H1 (cell line): Measurements from ENCODE around the gene IRF2BP2. TPM values are rescaled to one million over a fixed set of nuclear protein-coding genes. Genes with fewer than 3 reads are reported as not detected.

ENCODE experiments used
- CHD7 ChIP-seq: fragments of 300-600 bp; sonication (generic); IDR thresholded peaks from 2 replicates; pipeline ENCODE4 v1.7.1; 2012; ENCODE audit warnings: low read length, moderate library complexity, mild to moderate bottlenecking, inconsistent platforms; ENCODE audit not compliant: insufficient replicate concordance
- E2F6 ChIP-seq: IDR thresholded peaks from 2 replicates; pipeline ENCODE4 v1.6.1; 2012; ENCODE audit warnings: inconsistent platforms
- MAFK ChIP-seq: IDR thresholded peaks from 2 replicates; pipeline ENCODE4 v1.6.1; 2012; ENCODE audit warnings: low read depth, mild to moderate bottlenecking, improper control_type of control experiment, low read length
- PHF8 ChIP-seq: fragments of 200-600 bp; sonication (generic); conservative IDR thresholded peaks from 2 replicates; pipeline ENCODE4 v1.7.1; 2012; ENCODE audit warnings: low read depth, mild to moderate bottlenecking, inconsistent platforms, low read length, moderate library complexity
- SAP30 ChIP-seq: fragments of 300-600 bp; sonication (generic); IDR thresholded peaks from 2 replicates; pipeline ENCODE4 v1.7.1; 2012; ENCODE audit warnings: low read length, moderate library complexity, mild to moderate bottlenecking, inconsistent platforms; ENCODE audit not compliant: insufficient read depth, insufficient replicate concordance
- SP2 ChIP-seq: IDR thresholded peaks from 2 replicates; pipeline ENCODE4 v1.6.1; 2012; ENCODE audit warnings: mild to moderate bottlenecking, low read length, inconsistent platforms
- USF2 ChIP-seq: IDR thresholded peaks from 2 replicates; pipeline ENCODE4 v1.6.1; 2011; ENCODE audit warnings: low read length, improper control_type of control experiment
- polyA plus RNA-seq, 7 experiments: library from polyadenylated mRNA; depleted of rRNA in 3 of 7; stranded (reverse) in 5 of 7; unstranded in 2 of 7; fragments of >200 nt in 5 of 7; fragments of 200-250 nt in 2 of 7; gene quantifications; 1 replicate in 5 of 7; 2 replicates in 1 of 7; 4 replicates in 1 of 7; pipeline versions ENCODE4 v1.2.1 to v1.2.3, GENCODE V29; 2011 to 2013; ENCODE audit warnings: missing spikeins in 2 of 7, mixed read lengths in 2 of 7
- total RNA-seq: library from RNA; stranded (reverse); fragmentation: NEBNext Ultra II Directional; extraction: Animal tissue kit (Norgen Biotek cat#: 25700); gene quantifications from 2 replicates; pipeline ENCODE4 v1.2.1, GENCODE V29; 2021

IRF2BP2 gene
- total and polyA plus RNA-seq, 2 of the 8 experiments (the other 6 are each of a cell fraction or from before 2014, with no cell fraction given): 24.9 to 67.5 TPM

GRCh38 chr1:234608025-234608910 is 1.7 kb downstream of the IRF2BP2 start (continued):
- no peak for TF ChIP-seq USF2
- TF ChIP-seq E2F6: peak; percentile 56; the same call in 1 of the 2 replicates
- TF ChIP-seq PHF8: no peak
- no peak; the same call in 1 of the 2 replicates for TF ChIP-seq MAFK
- TF ChIP-seq SAP30: peak; percentile 35
- no peak for TF ChIP-seq CHD7
- TF ChIP-seq SP2: no peak
